Uterus (tissue), 4 donors: Measurements from ENCODE around the gene RAB29. TPM values are rescaled to one million over a fixed set of nuclear protein-coding genes. Genes with fewer than 3 reads are reported as not detected.

Experiments used
- DNase-seq, 2 donors: peaks; one replicate each; pipeline ENCODE4 v3.0.0-alpha.2; 2019 to 2020
- H3K27ac ChIP-seq, 2 donors: fragments of 200-600 bp; sonication (generic); 1 replicate in 1 of 2; 2 replicates in 1 of 2; pipeline ENCODE4 v1.5.1; 2016 to 2018
- H3K27me3 ChIP-seq, 2 donors: fragments of 200-600 bp; sonication (generic); one replicate each; pipeline ENCODE4 v1.5.1; 2018 to 2019; ENCODE audit warnings: control low read depth in 1 of 2
- H3K36me3 ChIP-seq, 2 donors: fragments of 200-600 bp; sonication (generic); one replicate each; pipeline ENCODE4 v1.5.1; 2019; ENCODE audit warnings: control low read depth in 1 of 2
- H3K4me1 ChIP-seq, 2 donors: fragments of 200-600 bp; sonication (generic); one replicate each; pipeline ENCODE4 v1.5.1; 2018 to 2019; ENCODE audit warnings: control low read depth in 1 of 2
- H3K4me3 ChIP-seq, 2 donors: fragments of 200-600 bp; sonication (generic); 1 replicate in 1 of 2; 2 replicates in 1 of 2; pipeline ENCODE4 v1.5.1; 2018 to 2019; ENCODE audit warnings: mild to moderate bottlenecking in 1 of 2
- H3K9me3 ChIP-seq, 2 donors: fragments of 200-600 bp; sonication (generic); one replicate each; pipeline ENCODE4 v1.5.1; 2019; ENCODE audit warnings: control low read depth in 1 of 2
- POLR2A ChIP-seq, 2 donors: fragments of 450-650 bp; IDR thresholded peaks; one replicate each; pipeline ENCODE4 v1.6.1; 2016; ENCODE audit warnings: antibody characterized with exemption in 2 of 2, mild to moderate bottlenecking in 1 of 2, moderate library complexity in 1 of 2
- intact Hi-C: fragments of 100-400 bp; cut with DNase I; formaldehyde crosslinking; loops from one replicate; pipeline ENCODE4 v1.15.1; 2023; ENCODE audit warnings: low total_unique reads
- total RNA-seq, 4 donors: library from RNA; depleted of rRNA in 3 of 4; stranded (reverse); fragments of >200 nt in 3 of 4; gene quantifications; one replicate each; pipeline versions ENCODE4 v1.1.0 to v1.2.4, GENCODE V29; 2014 to 2023
- TF ChIP-seq, protein P1 (sequence below), 4 experiments: fragments of 200-600 bp in 2 of 4; fragments of 450-650 bp in 2 of 4; sonication (generic) in 2 of 4; IDR thresholded peaks; one replicate each; pipeline ENCODE4 v1.5.1; 2016 to 2019; ENCODE audit warnings: antibody characterized with exemption in 4 of 4, mild to moderate bottlenecking in 2 of 4, moderate library complexity in 1 of 4
- donor health status: DM: yes; HTN: yes; CAD: no.

RAB29 gene
- total RNA-seq, 4 donors from 2014 or later, result 6.8 to 27.9 (median 12.1) TPM

DNA sequence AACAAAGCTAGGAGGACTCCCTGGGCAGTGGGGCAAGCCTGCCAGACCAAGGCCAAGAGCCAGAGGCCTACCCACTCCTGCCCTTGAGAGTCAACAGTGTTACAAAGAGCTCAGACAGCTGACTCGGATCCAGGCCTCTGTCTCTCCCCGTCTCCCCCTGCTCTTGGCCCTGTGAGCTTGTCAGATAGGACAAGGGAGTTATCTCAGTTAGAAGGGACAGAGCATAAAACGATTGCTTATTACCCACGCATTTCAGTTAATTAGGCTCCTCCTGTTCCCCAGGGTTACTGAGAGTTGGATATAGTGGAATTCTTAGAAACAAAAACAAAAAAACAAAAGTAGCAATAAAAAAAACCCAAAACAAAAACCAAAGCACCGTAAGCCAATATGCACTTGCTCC is 36.4 kb upstream of the RAB29 start:
- intact Hi-C loops, result no loop called here
- Histone ChIP-seq H3K9me3 (no peaks in the 10 kb centered on the region), H3K4me1 (peaks cover 6 to 20% of the 10 kb centered on the region in 2 donors), H3K27ac (peak overlapping the region; percentile 94 to 95), H3K27me3 (no peaks in the 10 kb centered on the region), H3K4me3 (peak overlapping the region; percentile 76 to 96), H3K36me3 (no peaks in the 10 kb centered on the region)
- DNase-seq, result no peak
- no peak for TF ChIP-seq POLR2A (IDR thresholded peaks at IDR 0.05)
- TF ChIP-seq, protein P1, sequence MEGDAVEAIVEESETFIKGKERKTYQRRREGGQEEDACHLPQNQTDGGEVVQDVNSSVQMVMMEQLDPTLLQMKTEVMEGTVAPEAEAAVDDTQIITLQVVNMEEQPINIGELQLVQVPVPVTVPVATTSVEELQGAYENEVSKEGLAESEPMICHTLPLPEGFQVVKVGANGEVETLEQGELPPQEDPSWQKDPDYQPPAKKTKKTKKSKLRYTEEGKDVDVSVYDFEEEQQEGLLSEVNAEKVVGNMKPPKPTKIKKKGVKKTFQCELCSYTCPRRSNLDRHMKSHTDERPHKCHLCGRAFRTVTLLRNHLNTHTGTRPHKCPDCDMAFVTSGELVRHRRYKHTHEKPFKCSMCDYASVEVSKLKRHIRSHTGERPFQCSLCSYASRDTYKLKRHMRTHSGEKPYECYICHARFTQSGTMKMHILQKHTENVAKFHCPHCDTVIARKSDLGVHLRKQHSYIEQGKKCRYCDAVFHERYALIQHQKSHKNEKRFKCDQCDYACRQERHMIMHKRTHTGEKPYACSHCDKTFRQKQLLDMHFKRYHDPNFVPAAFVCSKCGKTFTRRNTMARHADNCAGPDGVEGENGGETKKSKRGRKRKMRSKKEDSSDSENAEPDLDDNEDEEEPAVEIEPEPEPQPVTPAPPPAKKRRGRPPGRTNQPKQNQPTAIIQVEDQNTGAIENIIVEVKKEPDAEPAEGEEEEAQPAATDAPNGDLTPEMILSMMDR (IDR thresholded peaks at IDR 0.05), result no peak

- Histone ChIP-seq H3K4me1 (peaks cover 6 to 20% of the 10 kb centered on the region in 2 donors), H3K27me3 (no peaks in the 10 kb centered on the region), H3K4me3 (no peak overlapping the region), H3K27ac (no peak overlapping the region), H3K36me3 (no peaks in the 10 kb centered on the region), H3K9me3 (no peaks in the 10 kb centered on the region)
- TF ChIP-seq, protein P1 (IDR thresholded peaks at IDR 0.05), result no peak
- TF ChIP-seq POLR2A (IDR thresholded peaks at IDR 0.05), result no peak
- intact Hi-C loops, result no loop called here
- DNase-seq, result no peak
These were observed 35.3 kb upstream of the RAB29 start for GRCh38 chr1:205810448-205811157.

DNA sequence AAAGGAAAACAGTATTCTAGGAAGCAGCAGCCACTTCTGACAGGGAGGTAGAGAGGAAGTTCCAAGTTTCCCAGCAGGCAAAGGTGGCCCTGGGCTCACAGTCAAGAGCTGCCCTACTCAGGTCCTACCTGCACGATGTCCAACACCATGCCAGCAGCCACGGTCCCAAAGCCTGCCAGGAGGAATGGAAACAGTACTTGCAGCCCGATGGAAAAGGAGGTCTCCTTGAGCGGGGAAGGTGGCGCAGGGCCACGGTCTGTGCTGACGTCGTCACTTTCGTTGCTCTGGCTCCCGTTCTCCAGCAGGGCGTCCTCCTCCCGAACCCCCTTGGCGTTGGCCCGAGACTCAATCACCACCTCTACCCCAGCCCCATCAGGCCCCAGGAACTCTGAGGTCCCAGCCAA is 34.7 kb upstream of the RAB29 start:
- TF ChIP-seq POLR2A (IDR thresholded peaks at IDR 0.05), result no peak
- TF ChIP-seq, protein P1 (IDR thresholded peaks at IDR 0.05), result no peak
- Histone ChIP-seq H3K27ac (no peak overlapping the region), H3K9me3 (no peaks in the 10 kb centered on the region), H3K27me3 (no peaks in the 10 kb centered on the region), H3K4me3 (no peak overlapping the region), H3K36me3 (no peaks in the 10 kb centered on the region), H3K4me1 (peaks cover 6 to 20% of the 10 kb centered on the region in 2 donors)
- intact Hi-C loops, result no loop called here
- no peak for DNase-seq

DNA sequence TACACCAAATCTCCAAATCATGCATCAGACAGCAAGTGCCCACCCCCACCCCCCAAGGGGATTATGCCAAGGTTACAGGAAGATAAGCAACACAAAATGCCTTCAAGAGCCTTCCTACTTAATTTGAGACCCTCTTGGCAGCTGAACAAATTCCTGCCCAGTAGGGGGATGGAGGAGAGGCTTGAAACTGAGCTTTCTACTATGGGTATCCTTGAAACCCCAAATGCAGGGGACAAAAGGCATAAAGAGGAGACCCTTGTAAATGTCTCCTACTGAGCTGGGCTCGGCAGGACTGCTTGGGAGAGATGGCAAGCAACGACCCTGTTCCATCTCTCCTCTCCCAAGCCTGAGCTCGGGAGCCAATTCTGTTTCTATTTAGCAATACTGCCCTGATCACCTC is 34.2 kb upstream of the RAB29 start:
- no peaks in the 10 kb centered on the region for H3K27me3 ChIP-seq
- no peaks in the 10 kb centered on the region for H3K36me3 ChIP-seq
- peaks cover 6 to 20% of the 10 kb centered on the region in 2 donors for H3K4me1 ChIP-seq
- no peak overlapping the region for H3K4me3 ChIP-seq
- H3K9me3 ChIP-seq, result no peaks in the 10 kb centered on the region
- TF ChIP-seq, protein P1 (IDR thresholded peaks at IDR 0.05), result no peak
- no peak for TF ChIP-seq POLR2A (IDR thresholded peaks at IDR 0.05)
- no peak overlapping the region for H3K27ac ChIP-seq
- intact Hi-C loops, result no loop called here
- DNase-seq, result no peak

GRCh38 chr1:205805082-205805711 is 29.9 kb upstream of the RAB29 start:
- intact Hi-C loops, result no loop called here
- no peak overlapping the region for H3K27ac ChIP-seq
- DNase-seq, result no peak
- H3K4me3 ChIP-seq, result no peak overlapping the region
- H3K4me1 ChIP-seq, result peaks cover 6 to 17% of the 10 kb centered on the region in 2 donors
- no peaks in the 10 kb centered on the region for H3K36me3 ChIP-seq
- no peak for TF ChIP-seq POLR2A (IDR thresholded peaks at IDR 0.05)
- TF ChIP-seq, protein P1 (IDR thresholded peaks at IDR 0.05), result no peak
- H3K9me3 ChIP-seq, result no peaks in the 10 kb centered on the region
- no peaks in the 10 kb centered on the region for H3K27me3 ChIP-seq
